Natural killer cell (primary cell): ENCODE measurements around the gene TMBIM6. TPM values are rescaled to one million over a fixed set of nuclear protein-coding genes. Genes with fewer than 3 reads are reported as not detected.

Experiments
- ATAC-seq, 3 donors: fragments of 150-1000 bp in 2 of 3; fragments of 200-7000 bp in 1 of 3; cut with Tn5 transposase; 1 replicate in 1 of 3; 2 replicates in 2 of 3; pipeline ENCODE4 v1.10.0; 2021; ENCODE audit warnings: mild to moderate bottlenecking in 2 of 3, moderate library complexity in 2 of 3
- DNase-seq, 2 donors: peaks; one replicate each; pipeline versions ENCODE4 v3.0.0 to v3.0.0-alpha.2; 2013 to 2021; ENCODE audit warnings: mixed read lengths in 1 of 2
- H3K27ac ChIP-seq: one replicate; pipeline ENCODE4 v1.5.1; 2013; ENCODE audit warnings: mild to moderate bottlenecking, low read length
- H3K27me3 ChIP-seq: one replicate; pipeline ENCODE4 v1.6.1; 2013; ENCODE audit warnings: low read length; ENCODE audit not compliant: control insufficient read depth, insufficient read depth
- H3K36me3 ChIP-seq: one replicate; pipeline ENCODE4 v1.6.1; 2013; ENCODE audit warnings: low read length; ENCODE audit not compliant: control insufficient read depth, insufficient read depth
- H3K4me1 ChIP-seq: one replicate; pipeline ENCODE4 v1.6.1; 2013; ENCODE audit warnings: low read length; ENCODE audit not compliant: control insufficient read depth, insufficient read depth
- H3K4me3 ChIP-seq: one replicate; pipeline ENCODE4 v1.5.1; 2013; ENCODE audit warnings: low read length
- H3K9me3 ChIP-seq: one replicate; pipeline ENCODE4 v1.6.1; 2013; ENCODE audit warnings: low read length; ENCODE audit not compliant: control insufficient read depth, insufficient read depth
- H3K27ac Mint-ChIP-seq, 2 donors: one replicate each; pipeline ENCODE4 v1.8.0; 2022; ENCODE audit warnings: mild to moderate bottlenecking in 2 of 2, mixed read lengths in 2 of 2, moderate library complexity in 1 of 2
- H3K27me3 Mint-ChIP-seq, 2 donors: one replicate each; pipeline ENCODE4 v1.8.0; 2022; ENCODE audit warnings: low read depth in 2 of 2, mixed read lengths in 2 of 2
- H3K36me3 Mint-ChIP-seq: one replicate; pipeline ENCODE4 v1.8.0; 2022; ENCODE audit warnings: mixed read lengths
- H3K4me1 Mint-ChIP-seq, 2 donors: one replicate each; pipeline ENCODE4 v1.8.0; 2022; ENCODE audit warnings: mixed read lengths in 2 of 2
- H3K4me3 Mint-ChIP-seq: one replicate; pipeline ENCODE4 v1.8.0; 2022; ENCODE audit warnings: mild to moderate bottlenecking, moderate library complexity, mixed read lengths
- H3K9me3 Mint-ChIP-seq, 2 donors: one replicate each; pipeline ENCODE4 v1.8.0; 2022; ENCODE audit warnings: mixed read lengths in 2 of 2
- CTCF ChIP-seq: fragments of 200-600 bp; IDR thresholded peaks from one replicate; pipeline ENCODE4 v1.8.0; 2022; ENCODE audit warnings: antibody characterized with exemption
- WGBS: methylation state at CpG from one replicate; pipeline ENCODE4 v1.1.7; 2013; ENCODE audit warnings: missing lambda C conversion rate; ENCODE audit not compliant: insufficient coverage; 5-methylcytosine and 5-hydroxymethylcytosine counted together
- intact Hi-C: fragments of 100-400 bp; cut with micrococcal nuclease; formaldehyde crosslinking; loops from one replicate; pipeline ENCODE4 v1.14.2; 2022
- total RNA-seq, 4 donors: library from RNA; stranded (reverse); fragments of 120-200 nt in 1 of 4; gene quantifications; one replicate each; pipeline versions ENCODE4 v1.2.3 to v1.2.4, GENCODE V29; 2013 to 2022

TMBIM6 gene
- total RNA-seq, 3 donors from 2014 or later (not counting 1 experiment from before 2014, with no cell fraction given) = 326 to 375 (median 366) TPM

GRCh38 chr12:49804821-49805220 is 63.5 kb downstream of the TMBIM6 start:
- intact Hi-C loops = no loop called here
- H3K36me3 ChIP-seq = peaks cover 22% of the 10 kb centered on the region
- WGBS = 92% methylated on average over 10 of the region's 10 CpGs

GRCh38 chr12:49805409-49805808 is 64.1 kb downstream of the TMBIM6 start:
- no peak overlapping the region for H3K4me3 ChIP-seq
- peaks cover 19% of the 10 kb centered on the region for H3K36me3 ChIP-seq
- intact Hi-C loops = no loop called here
- no peak for TF ChIP-seq CTCF
- no peak overlapping the region for H3K27ac Mint-ChIP-seq
- no peaks in the 10 kb centered on the region for H3K27me3 ChIP-seq
- H3K27ac ChIP-seq = no peak overlapping the region
- no peaks in the 10 kb centered on the region for H3K27me3 Mint-ChIP-seq
- H3K36me3 Mint-ChIP-seq = no peaks in the 10 kb centered on the region
- no peaks in the 10 kb centered on the region for H3K9me3 ChIP-seq
- H3K4me3 Mint-ChIP-seq = no peak overlapping the region
- H3K4me1 ChIP-seq = no peaks in the 10 kb centered on the region
- H3K9me3 Mint-ChIP-seq = no peaks in the 10 kb centered on the region
- no peak for DNase-seq
- 92% methylated on average over 5 of the region's 5 CpGs for WGBS
- no peak for ATAC-seq
- no peaks in the 10 kb centered on the region for H3K4me1 Mint-ChIP-seq

More at GRCh38 chr12:49804821-49805220, 63.5 kb downstream of the TMBIM6 start:
- H3K4me1 Mint-ChIP-seq = no peaks in the 10 kb centered on the region
- H3K27me3 ChIP-seq = no peaks in the 10 kb centered on the region
- DNase-seq = no peak
- H3K9me3 Mint-ChIP-seq = no peaks in the 10 kb centered on the region
- no peak for ATAC-seq
- no peaks in the 10 kb centered on the region for H3K9me3 ChIP-seq
- no peak overlapping the region for H3K4me3 Mint-ChIP-seq
- H3K27ac ChIP-seq = no peak overlapping the region
- no peaks in the 10 kb centered on the region for H3K27me3 Mint-ChIP-seq
- H3K36me3 Mint-ChIP-seq = no peaks in the 10 kb centered on the region
- no peak overlapping the region for H3K27ac Mint-ChIP-seq
- no peak for TF ChIP-seq CTCF
- H3K4me3 ChIP-seq = no peak overlapping the region
- H3K4me1 ChIP-seq = no peaks in the 10 kb centered on the region

- no peaks in the 10 kb centered on the region for H3K9me3 Mint-ChIP-seq
- no peak overlapping the region for H3K27ac ChIP-seq
- DNase-seq = no peak
- no peaks in the 10 kb centered on the region for H3K36me3 Mint-ChIP-seq
- ATAC-seq = no peak
- H3K27me3 ChIP-seq = no peaks in the 10 kb centered on the region
- no peak for TF ChIP-seq CTCF
- H3K4me3 Mint-ChIP-seq = no peak overlapping the region
- H3K27me3 Mint-ChIP-seq = no peaks in the 10 kb centered on the region
- H3K4me3 ChIP-seq = no peak overlapping the region
- H3K36me3 ChIP-seq = peaks cover 19% of the 10 kb centered on the region
- WGBS = 85% methylated on average over 7 of the region's 7 CpGs
- H3K4me1 ChIP-seq = no peaks in the 10 kb centered on the region
- H3K9me3 ChIP-seq = no peaks in the 10 kb centered on the region
- H3K27ac Mint-ChIP-seq = no peak overlapping the region
- no peaks in the 10 kb centered on the region for H3K4me1 Mint-ChIP-seq
- intact Hi-C loops = no loop called here
Measured at GRCh38 chr12:49806321-49806813, 65.0 kb downstream of the TMBIM6 start.

- H3K9me3 Mint-ChIP-seq = no peaks in the 10 kb centered on the region
- ATAC-seq = no peak
- no peak overlapping the region for H3K27ac Mint-ChIP-seq
- WGBS = 86% methylated on average over 6 of the region's 7 CpGs
- peaks cover 14% of the 10 kb centered on the region for H3K36me3 ChIP-seq
- H3K27me3 Mint-ChIP-seq = no peaks in the 10 kb centered on the region
- no peaks in the 10 kb centered on the region for H3K9me3 ChIP-seq
- H3K4me1 Mint-ChIP-seq = peaks cover 3% of the 10 kb centered on the region in 2 donors
- no peak overlapping the region for H3K27ac ChIP-seq
- no peaks in the 10 kb centered on the region for H3K27me3 ChIP-seq
- H3K4me3 Mint-ChIP-seq = no peak overlapping the region
- intact Hi-C loops = no loop called here
- H3K36me3 Mint-ChIP-seq = no peaks in the 10 kb centered on the region
- DNase-seq = no peak
- TF ChIP-seq CTCF = no peak
- H3K4me1 ChIP-seq = no peaks in the 10 kb centered on the region
- no peak overlapping the region for H3K4me3 ChIP-seq
Measured at GRCh38 chr12:49806877-49807276, 65.5 kb downstream of the TMBIM6 start.
